HG03025 (cell line): ENCODE results near the gene FBL.

ENCODE experiments used
- ATAC-seq: cut with Tn5 transposase; IDR thresholded peaks from one replicate; pipeline ENCODE4 v1.9.1; 2021; ENCODE audit warnings: mild to moderate bottlenecking, moderate library complexity; ENCODE audit not compliant: unreplicated experiment, low FRiP score

FBL gene

GRCh38 chr19:39802958-39803357 lies 43.2 kb downstream of the FBL start:
- ATAC-seq, result no peak

GRCh38 chr19:39797083-39797482 lies 49.1 kb downstream of the FBL start:
- no peak for ATAC-seq

DNA sequence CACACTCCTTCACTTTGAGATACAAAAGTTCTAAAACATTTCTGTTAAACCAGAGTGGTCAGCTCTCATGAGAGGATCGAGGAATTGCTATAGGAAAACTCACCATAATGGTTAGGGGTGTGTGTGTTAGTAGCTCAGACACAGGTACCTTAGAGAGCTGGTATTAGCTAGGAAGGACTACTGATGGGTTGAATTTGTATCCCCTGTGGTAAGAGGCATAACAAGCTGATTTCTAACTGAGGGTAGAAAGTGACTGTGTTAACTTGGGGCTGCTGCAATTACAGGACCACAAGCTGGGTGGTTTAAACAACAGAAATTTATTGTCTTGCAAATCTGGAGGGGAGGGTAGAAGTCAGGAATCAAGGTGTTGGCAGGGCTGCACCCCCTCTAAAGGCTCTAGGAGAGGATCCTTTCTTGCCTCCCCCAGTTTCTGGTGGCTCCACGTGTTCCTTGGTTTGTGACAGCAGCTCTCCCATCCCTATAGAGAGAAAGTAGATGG lies 50.1 kb downstream of the FBL start:
- ATAC-seq, result no peak

GRCh38 chr19:39795001-39795400 lies 51.2 kb downstream of the FBL start:
- ATAC-seq, result no peak

- ATAC-seq, result no peak
Observed at GRCh38 chr19:39792999-39793546, 53.1 kb downstream of the FBL start.

GRCh38 chr19:39788244-39788643 lies 57.9 kb downstream of the FBL start:
- no peak for ATAC-seq
